T-helper 1 cell treated with Interleukin-12 subunit alpha and Interleukin-12 subunit beta and Interleukin-4 antibody, amounts not matched to agents 30 ng/mL and 1 ng/mL, for 36 hours (primary cell): Measurements from ENCODE around the gene CNDP2. TPM values are rescaled to one million over a fixed set of nuclear protein-coding genes. Genes with fewer than 3 reads are reported as not detected.
"Not testable (repeated sequence)": the region's sequence is repeated elsewhere in the genome, so short reads cannot be mapped to it uniquely, and the experiment has no call there.

ENCODE experiments used
- intact Hi-C: fragments of 100-400 bp; cut with micrococcal nuclease; formaldehyde crosslinking; loops from one replicate; pipeline ENCODE4 v1.15.1; 2024
- total RNA-seq: library from RNA; stranded (reverse); gene quantifications from 2 replicates; pipeline ENCODE4 v1.2.3, GENCODE V29; 2022

CNDP2 gene
- total RNA-seq, 1 donor from 2014 or later: 151 TPM

DNA sequence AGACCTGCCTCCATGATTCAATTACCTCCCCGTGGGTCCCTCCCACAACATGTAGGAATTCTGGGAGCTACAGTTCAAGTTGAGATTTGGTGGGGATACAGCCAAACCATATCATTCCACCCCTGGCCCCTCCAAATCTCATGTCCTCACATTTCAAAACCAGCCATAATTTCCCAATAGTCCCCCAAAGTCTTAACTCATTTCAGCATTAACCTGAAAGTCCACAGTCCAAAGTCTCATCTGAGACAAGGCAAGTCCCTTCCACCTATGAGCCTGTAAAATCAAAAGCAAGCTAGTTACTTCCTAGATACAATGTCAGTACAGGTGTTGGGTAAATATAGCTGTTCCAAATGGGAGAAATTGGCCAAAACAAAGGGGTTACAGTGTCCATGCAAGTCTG, 69.0 kb downstream of the CNDP2 start:
- intact Hi-C loops: not testable (repeated sequence)

DNA sequence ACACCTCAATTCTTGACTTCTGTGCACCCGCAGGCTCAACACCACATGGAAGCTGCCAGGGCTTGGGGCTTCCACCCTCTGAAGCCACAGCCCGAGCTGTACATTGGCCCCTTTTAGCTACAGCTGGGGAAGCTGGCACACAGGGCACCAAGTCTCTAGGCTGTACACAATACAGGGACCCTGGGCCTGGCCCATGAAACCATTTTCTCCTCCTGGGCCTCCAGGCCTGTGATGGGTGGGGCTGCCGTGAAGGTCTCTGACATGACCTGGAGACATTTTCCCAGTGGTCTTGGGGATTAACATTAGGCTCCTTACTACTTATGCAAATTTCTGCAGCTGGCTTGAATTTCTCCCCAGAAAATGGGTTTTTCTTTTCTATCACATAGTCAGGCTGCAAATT, 69.8 kb downstream of the CNDP2 start:
- intact Hi-C loops: not testable (repeated sequence)

DNA sequence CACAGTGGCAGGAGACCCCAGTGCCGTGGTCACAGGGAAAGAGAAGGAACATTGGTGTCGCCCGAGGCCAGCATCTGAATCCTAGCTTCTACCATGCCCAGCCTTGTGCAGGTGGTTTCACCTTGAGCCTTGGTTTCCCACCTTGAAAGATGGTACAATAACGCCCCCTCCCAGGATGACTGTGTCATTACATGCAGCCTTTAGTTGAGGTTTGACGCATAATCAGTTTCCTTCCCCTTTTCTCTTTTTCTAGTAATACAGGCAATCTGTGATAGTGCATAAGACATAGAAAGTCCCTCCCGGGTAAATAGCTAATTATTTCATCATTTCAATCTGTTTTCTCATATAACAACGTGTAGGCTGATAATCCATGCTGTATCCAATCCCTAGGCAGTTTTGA, 71.7 kb downstream of the CNDP2 start:
- intact Hi-C loops: no loop called here

DNA sequence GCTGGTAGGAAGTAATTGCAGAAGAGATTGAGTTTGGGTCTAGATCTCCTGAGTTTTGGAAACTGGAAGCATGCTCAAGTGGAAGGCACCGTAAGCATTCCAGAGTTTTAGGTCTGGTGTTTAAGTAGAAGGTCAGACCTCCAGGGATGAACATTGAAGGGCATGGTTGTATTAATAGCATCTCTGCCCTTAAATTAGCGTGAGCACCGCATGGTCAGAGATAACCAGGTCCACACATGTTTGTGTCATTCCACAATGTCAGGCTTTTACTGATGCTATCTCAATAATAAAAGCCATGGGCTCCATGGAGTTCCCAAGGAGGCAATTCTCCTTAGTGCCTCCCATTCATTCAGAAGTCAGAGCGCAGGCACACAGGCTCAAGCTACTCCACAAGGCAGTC, 73.2 kb downstream of the CNDP2 start:
- intact Hi-C loops: no loop called here

DNA sequence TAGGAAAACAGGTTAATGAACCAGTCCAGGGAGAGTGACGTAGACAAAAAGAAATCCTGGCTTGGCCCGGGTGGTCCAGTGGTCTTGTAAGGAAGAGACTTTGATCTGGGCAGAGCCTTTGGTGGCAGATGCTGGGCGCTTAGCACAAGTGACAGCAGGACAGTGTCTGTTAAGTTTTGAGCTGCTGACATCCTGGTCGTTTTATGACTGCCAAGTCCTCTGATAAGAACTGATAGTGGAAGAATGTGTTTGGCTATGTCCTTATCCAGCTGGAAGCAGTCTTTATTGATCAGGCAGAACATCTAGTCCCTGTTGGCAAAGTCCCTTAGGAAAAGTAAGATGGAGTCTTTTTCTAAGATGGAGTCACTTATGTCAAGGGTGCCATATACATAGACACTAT, 74.1 kb downstream of the CNDP2 start:
- intact Hi-C loops: no loop called here

DNA sequence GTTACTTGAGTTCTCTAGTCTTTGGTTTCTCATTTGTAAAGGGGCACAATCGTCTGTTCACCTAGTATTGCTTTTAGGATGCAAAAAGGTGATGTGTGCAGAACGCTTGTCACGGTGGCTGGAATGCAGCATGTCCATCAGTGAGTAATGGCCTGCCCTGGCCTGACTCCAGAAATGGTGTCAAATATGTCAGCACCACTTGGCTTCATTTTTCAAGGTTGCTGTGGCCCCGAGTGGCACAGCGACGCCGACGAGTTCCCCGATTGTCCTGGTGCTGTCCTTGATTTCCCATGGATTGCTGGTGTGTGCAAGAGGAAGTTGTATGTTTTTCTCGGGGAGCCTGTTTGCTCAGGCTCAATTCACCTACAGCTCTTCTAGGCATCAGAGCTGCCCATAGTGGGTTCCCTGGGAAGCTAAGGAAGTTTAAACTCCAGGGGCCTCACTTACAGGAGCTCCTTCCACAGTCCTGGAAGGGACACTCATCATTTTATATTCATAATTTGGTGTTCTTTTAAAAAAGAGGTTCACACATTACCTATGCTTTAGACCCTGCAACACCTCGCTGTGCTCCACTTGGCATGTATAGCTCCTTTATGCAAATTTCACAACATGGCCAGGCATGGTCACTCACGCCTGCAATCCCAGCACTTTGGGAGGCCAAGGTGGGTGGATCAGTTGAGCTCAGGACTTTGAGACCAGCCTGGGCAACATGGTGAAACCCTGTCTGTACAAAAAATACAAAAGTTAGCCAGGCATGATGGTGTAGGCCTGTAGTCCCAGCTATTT, 75.9 kb downstream of the CNDP2 start:
- intact Hi-C loops: no loop called here

DNA sequence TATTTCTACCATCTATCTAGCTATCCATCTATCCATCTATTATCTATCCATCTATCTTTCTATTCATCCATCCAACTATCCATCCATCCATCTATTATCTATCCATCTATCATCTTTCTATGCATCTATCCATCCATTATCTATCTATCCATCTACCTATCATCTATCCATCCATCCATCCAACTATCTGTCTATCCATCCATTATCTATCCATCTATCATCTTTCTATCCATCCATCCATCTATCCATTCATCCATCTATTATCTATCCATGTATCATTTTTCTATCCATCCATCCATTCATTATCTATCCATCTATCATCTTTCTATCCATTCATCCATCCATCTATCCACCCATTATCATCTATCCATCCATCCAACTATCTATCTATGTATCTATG, 76.9 kb downstream of the CNDP2 start:
- intact Hi-C loops: no loop called here

Other genes starting within 250 kb of the CNDP2 start
- gene CYB5A, start 204.4 kb upstream of the CNDP2 start, total RNA-seq: 34.3 and 37.8 TPM in 2 replicates
- gene C18orf63, start 180.5 kb upstream of the CNDP2 start, total RNA-seq: not detected in 2 replicates
- gene DIPK1C, start 39.1 kb upstream of the CNDP2 start, total RNA-seq: not detected in 2 replicates
- gene CNDP1, start 38.1 kb downstream of the CNDP2 start, total RNA-seq: 0.20 TPM in 1 of 2 replicates, not detected in the other
- 23.5 and 24.3 TPM in 2 replicates for gene ZNF407, start 101.5 kb downstream of the CNDP2 start, total RNA-seq